ENCODE data around the gene ATG4D.

Gene ATG4D

DNA sequence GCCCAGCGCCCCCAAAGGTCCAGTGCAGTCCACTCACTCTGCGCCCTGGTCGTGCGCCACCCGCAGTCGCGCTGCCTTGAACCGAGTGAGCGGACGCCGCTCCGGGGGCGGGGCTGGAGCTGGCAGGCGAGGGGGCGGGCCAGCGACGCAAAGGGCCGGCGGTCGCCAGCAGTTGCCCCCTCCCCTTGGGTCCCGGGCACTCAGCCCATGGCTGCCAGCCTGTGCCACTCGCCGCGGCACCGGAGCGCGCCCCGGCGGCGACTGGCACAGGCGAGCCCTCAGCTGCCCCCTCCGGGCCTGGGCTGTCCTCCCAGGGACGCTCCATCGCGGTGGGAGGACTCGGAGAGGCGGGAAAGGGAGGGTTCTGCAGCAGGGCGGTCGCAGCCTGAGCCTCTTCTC, 26.3 kb upstream of the ATG4D start, which contains the start of gene S1PR5 (continued):
- TF ChIP-seq ZNF426 (tag by site-specific recombination; IDR thresholded peaks at IDR 0.05) (no peak), INSM2 (tag by site-specific recombination; IDR thresholded peaks at IDR 0.05) (no peak), ZNF768 (tag by site-specific recombination; IDR thresholded peaks at IDR 0.05) (no peak), HOXD13 (CRISPR knock-in tag; IDR thresholded peaks at IDR 0.05; ENCODE audit: borderline replicate concordance) (no peak), IKZF3 (tag by site-specific recombination; IDR thresholded peaks at IDR 0.05) (no peak), CTCF (tag by site-specific recombination; IDR thresholded peaks at IDR 0.05) (no peak; the same call in none of the 2 replicates), ZNF221 (tag by site-specific recombination; IDR thresholded peaks at IDR 0.05; ENCODE audit: borderline replicate concordance) (no peak), KLF9 (tag by site-specific recombination; IDR thresholded peaks at IDR 0.05; ENCODE audit: low read depth) (peak; percentile 69), YY1 (tag by site-specific recombination; IDR thresholded peaks at IDR 0.05) (peak; percentile 44; the same call in 1 of the 2 replicates), ZNF324 (tag by site-specific recombination; IDR thresholded peaks at IDR 0.05) (no peak), ZNF114 (tag by site-specific recombination; IDR thresholded peaks at IDR 0.05) (no peak), MZF1 (tag by site-specific recombination; IDR thresholded peaks at IDR 0.05; ENCODE audit: borderline replicate concordance) (no peak), GLIS1 (tag by site-specific recombination; IDR thresholded peaks at IDR 0.05) (no peak), ZNF510 (tag by site-specific recombination; IDR thresholded peaks at IDR 0.05; ENCODE audit: insufficient replicate concordance) (no peak), ZNF280C (tag by site-specific recombination; IDR thresholded peaks at IDR 0.05) (no peak), ZNF639 (tag by site-specific recombination; IDR thresholded peaks at IDR 0.05) (no peak), ZNF169 (tag by site-specific recombination; IDR thresholded peaks at IDR 0.05) (no peak), ZNF449 (tag by site-specific recombination; IDR thresholded peaks at IDR 0.05) (no peak), KLF17 (tag by site-specific recombination; IDR thresholded peaks at IDR 0.05) (no peak), ZNF623 (tag by site-specific recombination; IDR thresholded peaks at IDR 0.05) (peak; percentile 75), HIC1 (tag by site-specific recombination; IDR thresholded peaks at IDR 0.05) (no peak; the same call in 1 of the 2 replicates), ZNF146 (tag by site-specific recombination; IDR thresholded peaks at IDR 0.05) (no peak), ZFP69B (tag by site-specific recombination; IDR thresholded peaks at IDR 0.05) (no peak), TCF7L2 (IDR thresholded peaks at IDR 0.05; ENCODE audit: borderline replicate concordance, low read depth, low read length) (no peak), ZNF433 (tag by site-specific recombination; IDR thresholded peaks at IDR 0.05; ENCODE audit: low read depth) (no peak)
- TF ChIP-seq, protein P1, sequence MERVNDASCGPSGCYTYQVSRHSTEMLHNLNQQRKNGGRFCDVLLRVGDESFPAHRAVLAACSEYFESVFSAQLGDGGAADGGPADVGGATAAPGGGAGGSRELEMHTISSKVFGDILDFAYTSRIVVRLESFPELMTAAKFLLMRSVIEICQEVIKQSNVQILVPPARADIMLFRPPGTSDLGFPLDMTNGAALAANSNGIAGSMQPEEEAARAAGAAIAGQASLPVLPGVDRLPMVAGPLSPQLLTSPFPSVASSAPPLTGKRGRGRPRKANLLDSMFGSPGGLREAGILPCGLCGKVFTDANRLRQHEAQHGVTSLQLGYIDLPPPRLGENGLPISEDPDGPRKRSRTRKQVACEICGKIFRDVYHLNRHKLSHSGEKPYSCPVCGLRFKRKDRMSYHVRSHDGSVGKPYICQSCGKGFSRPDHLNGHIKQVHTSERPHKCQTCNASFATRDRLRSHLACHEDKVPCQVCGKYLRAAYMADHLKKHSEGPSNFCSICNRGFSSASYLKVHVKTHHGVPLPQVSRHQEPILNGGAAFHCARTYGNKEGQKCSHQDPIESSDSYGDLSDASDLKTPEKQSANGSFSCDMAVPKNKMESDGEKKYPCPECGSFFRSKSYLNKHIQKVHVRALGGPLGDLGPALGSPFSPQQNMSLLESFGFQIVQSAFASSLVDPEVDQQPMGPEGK (tag by site-specific recombination; IDR thresholded peaks at IDR 0.05) = no peak; the same call in 1 of the 2 replicates
